Measurements from ENCODE around the gene SHOC2. TPM values are rescaled to one million over a fixed set of nuclear protein-coding genes. Genes with fewer than 3 reads are reported as not detected.

The SHOC2 gene
- total and polyA plus RNA-seq, 2 experiments from 2014 or later, result 23.3 to 33.3 TPM

- H3K27me3 ChIP-seq (ENCODE audit: insufficient read depth), result no peaks in the 10 kb centered on the region
- peaks cover 23% of the 10 kb centered on the region for H3K79me2 ChIP-seq (replicated peaks; ENCODE audit: insufficient read depth)
- ATAC-seq (no peak), DNase-seq (ENCODE audit: low spot score) (no peak)
- no peak overlapping the region for H2AFZ ChIP-seq
- Mint-ChIP-seq H3K9me3 (no peaks in the 10 kb centered on the region), H3K36me3 (ENCODE audit: low read depth) (0 out of 3 replicates have a peak, but pooled peaks cover 4% of the 10 kb centered on the region), H3K27ac (peak overlapping the region; percentile 88), H3K4me1 (peaks cover 23% of the 10 kb centered on the region; the same call in 2 of the 3 replicates), H3K4me3 (peak overlapping the region; percentile 88), H3K27me3 (ENCODE audit: insufficient read depth, low read depth, poor library complexity) (peaks cover 9% of the 10 kb centered on the region)
- H3K4me3 ChIP-seq, result no peak overlapping the region
- 0 out of 2 replicates have a peak, but pooled peaks cover 4% of the 10 kb centered on the region for H4K20me1 ChIP-seq (replicated peaks; ENCODE audit: insufficient read depth)
- H3K9me2 ChIP-seq (ENCODE audit: insufficient read depth), result no peaks in the 10 kb centered on the region
- no peaks in the 10 kb centered on the region for H3K36me3 ChIP-seq (ENCODE audit: insufficient read depth)
- TF ChIP-seq JUNB (IDR thresholded peaks at IDR 0.05; ENCODE audit: unreplicated experiment) (no peak), REST (IDR thresholded peaks at IDR 0.05; ENCODE audit: unreplicated experiment) (no peak), POLR2AphosphoS5 (IDR thresholded peaks at IDR 0.05; ENCODE audit: low read depth) (no peak), CREB1 (CRISPR knock-in tag; IDR thresholded peaks at IDR 0.05; ENCODE audit: low read depth) (no peak), ETS1 (IDR thresholded peaks at IDR 0.05) (no peak), ZNF114 (CRISPR knock-in tag; IDR thresholded peaks at IDR 0.05) (no peak), ZNF331 (CRISPR knock-in tag; IDR thresholded peaks at IDR 0.05; ENCODE audit: low read depth) (no peak), STAT1 (IDR thresholded peaks at IDR 0.05; ENCODE audit: unreplicated experiment) (no peak), NANOG (IDR thresholded peaks at IDR 0.05; ENCODE audit: borderline replicate concordance) (no peak), EZH2 (IDR thresholded peaks at IDR 0.05; ENCODE audit: low read depth, unreplicated experiment) (no peak), EZH2phosphoT487 (IDR thresholded peaks at IDR 0.05; ENCODE audit: unreplicated experiment) (no peak)
- TF ChIP-seq, protein P1, sequence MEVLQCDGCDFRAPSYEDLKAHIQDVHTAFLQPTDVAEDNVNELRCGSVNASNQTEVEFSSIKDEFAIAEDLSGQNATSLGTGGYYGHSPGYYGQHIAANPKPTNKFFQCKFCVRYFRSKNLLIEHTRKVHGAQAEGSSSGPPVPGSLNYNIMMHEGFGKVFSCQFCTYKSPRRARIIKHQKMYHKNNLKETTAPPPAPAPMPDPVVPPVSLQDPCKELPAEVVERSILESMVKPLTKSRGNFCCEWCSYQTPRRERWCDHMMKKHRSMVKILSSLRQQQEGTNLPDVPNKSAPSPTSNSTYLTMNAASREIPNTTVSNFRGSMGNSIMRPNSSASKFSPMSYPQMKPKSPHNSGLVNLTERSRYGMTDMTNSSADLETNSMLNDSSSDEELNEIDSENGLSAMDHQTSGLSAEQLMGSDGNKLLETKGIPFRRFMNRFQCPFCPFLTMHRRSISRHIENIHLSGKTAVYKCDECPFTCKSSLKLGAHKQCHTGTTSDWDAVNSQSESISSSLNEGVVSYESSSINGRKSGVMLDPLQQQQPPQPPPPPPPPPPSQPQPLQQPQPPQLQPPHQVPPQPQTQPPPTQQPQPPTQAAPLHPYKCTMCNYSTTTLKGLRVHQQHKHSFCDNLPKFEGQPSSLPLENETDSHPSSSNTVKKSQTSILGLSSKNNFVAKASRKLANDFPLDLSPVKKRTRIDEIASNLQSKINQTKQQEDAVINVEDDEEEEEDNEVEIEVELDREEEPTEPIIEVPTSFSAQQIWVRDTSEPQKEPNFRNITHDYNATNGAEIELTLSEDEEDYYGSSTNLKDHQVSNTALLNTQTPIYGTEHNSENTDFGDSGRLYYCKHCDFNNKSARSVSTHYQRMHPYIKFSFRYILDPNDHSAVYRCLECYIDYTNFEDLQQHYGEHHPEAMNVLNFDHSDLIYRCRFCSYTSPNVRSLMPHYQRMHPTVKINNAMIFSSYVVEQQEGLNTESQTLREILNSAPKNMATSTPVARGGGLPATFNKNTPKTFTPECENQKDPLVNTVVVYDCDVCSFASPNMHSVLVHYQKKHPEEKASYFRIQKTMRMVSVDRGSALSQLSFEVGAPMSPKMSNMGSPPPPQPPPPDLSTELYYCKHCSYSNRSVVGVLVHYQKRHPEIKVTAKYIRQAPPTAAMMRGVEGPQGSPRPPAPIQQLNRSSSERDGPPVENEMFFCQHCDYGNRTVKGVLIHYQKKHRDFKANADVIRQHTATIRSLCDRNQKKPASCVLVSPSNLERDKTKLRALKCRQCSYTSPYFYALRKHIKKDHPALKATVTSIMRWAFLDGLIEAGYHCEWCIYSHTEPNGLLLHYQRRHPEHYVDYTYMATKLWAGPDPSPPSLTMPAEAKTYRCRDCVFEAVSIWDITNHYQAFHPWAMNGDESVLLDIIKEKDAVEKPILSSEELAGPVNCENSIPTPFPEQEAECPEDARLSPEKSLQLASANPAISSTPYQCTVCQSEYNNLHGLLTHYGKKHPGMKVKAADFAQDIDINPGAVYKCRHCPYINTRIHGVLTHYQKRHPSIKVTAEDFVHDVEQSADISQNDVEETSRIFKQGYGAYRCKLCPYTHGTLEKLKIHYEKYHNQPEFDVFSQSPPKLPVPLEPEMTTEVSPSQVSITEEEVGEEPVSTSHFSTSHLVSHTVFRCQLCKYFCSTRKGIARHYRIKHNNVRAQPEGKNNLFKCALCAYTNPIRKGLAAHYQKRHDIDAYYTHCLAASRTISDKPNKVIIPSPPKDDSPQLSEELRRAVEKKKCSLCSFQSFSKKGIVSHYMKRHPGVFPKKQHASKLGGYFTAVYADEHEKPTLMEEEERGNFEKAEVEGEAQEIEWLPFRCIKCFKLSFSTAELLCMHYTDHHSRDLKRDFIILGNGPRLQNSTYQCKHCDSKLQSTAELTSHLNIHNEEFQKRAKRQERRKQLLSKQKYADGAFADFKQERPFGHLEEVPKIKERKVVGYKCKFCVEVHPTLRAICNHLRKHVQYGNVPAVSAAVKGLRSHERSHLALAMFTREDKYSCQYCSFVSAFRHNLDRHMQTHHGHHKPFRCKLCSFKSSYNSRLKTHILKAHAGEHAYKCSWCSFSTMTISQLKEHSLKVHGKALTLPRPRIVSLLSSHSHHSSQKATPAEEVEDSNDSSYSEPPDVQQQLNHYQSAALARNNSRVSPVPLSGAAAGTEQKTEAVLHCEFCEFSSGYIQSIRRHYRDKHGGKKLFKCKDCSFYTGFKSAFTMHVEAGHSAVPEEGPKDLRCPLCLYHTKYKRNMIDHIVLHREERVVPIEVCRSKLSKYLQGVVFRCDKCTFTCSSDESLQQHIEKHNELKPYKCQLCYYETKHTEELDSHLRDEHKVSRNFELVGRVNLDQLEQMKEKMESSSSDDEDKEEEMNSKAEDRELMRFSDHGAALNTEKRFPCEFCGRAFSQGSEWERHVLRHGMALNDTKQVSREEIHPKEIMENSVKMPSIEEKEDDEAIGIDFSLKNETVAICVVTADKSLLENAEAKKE (CRISPR knock-in tag; IDR thresholded peaks at IDR 0.05), result no peak
- TF ChIP-seq, protein P2, sequence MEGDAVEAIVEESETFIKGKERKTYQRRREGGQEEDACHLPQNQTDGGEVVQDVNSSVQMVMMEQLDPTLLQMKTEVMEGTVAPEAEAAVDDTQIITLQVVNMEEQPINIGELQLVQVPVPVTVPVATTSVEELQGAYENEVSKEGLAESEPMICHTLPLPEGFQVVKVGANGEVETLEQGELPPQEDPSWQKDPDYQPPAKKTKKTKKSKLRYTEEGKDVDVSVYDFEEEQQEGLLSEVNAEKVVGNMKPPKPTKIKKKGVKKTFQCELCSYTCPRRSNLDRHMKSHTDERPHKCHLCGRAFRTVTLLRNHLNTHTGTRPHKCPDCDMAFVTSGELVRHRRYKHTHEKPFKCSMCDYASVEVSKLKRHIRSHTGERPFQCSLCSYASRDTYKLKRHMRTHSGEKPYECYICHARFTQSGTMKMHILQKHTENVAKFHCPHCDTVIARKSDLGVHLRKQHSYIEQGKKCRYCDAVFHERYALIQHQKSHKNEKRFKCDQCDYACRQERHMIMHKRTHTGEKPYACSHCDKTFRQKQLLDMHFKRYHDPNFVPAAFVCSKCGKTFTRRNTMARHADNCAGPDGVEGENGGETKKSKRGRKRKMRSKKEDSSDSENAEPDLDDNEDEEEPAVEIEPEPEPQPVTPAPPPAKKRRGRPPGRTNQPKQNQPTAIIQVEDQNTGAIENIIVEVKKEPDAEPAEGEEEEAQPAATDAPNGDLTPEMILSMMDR (conservative IDR thresholded peaks at IDR 0.05; ENCODE audit: low read depth in 2 of 2), result no peak
- 0 out of 2 replicates have a peak overlapping the region, but pooled peaks have one; percentile 20 for H3K4me2 ChIP-seq
- H3K27ac ChIP-seq (ENCODE audit: low read depth), result peak overlapping the region; percentile 45; the same call in 1 of the 2 replicates
- no peaks in the 10 kb centered on the region for H3F3A ChIP-seq (replicated peaks; ENCODE audit: low read depth)
- peaks cover 16% of the 10 kb centered on the region for H3K4me1 ChIP-seq (ENCODE audit: insufficient read depth)
These were observed 2.7 kb upstream of the SHOC2 start for GRCh38 chr10:110916554-110917346.
